GM18951 (cell line): ENCODE data around the gene SCN1B.
"Not testable (repeated sequence)": the region's sequence is repeated elsewhere in the genome, so short reads cannot be mapped to it uniquely, and the experiment has no call there.

ENCODE experiments used
- POLR2A ChIP-seq: IDR thresholded peaks from 4 replicates; pipeline ENCODE4 v1.6.1; 2011; ENCODE audit warnings: mild to moderate bottlenecking; ENCODE audit not compliant: insufficient read length, insufficient read depth; ENCODE audit errors: extremely low read depth
- in situ Hi-C: fragments of 300-500 bp; cut with MboI; formaldehyde crosslinking; loops from one replicate; pipeline ENCODE4 v1.12.0; 2022; ENCODE audit warnings: low sequenced_read_pairs, mixed read lengths, inconsistent platforms; ENCODE audit not compliant: unreplicated experiment

Gene SCN1B

GRCh38 chr19:34995551-34995950, 34.7 kb upstream of the SCN1B start:
- no peak for TF ChIP-seq POLR2A
- in situ Hi-C loops, result no loop called here

- no peak for TF ChIP-seq POLR2A
- in situ Hi-C loops, result no loop called here
Observed at GRCh38 chr19:34997071-34997617, 33.1 kb upstream of the SCN1B start.

GRCh38 chr19:34998224-34998623, 32.0 kb upstream of the SCN1B start:
- in situ Hi-C loops, result not testable (repeated sequence)

GRCh38 chr19:34998777-34999497, 31.3 kb upstream of the SCN1B start:
- TF ChIP-seq POLR2A, result no peak
- in situ Hi-C loops, result no loop called here

- in situ Hi-C loops, result no loop called here
- peak; percentile 62 for TF ChIP-seq POLR2A
Observed at GRCh38 chr19:34999498-35000337, 30.6 kb upstream of the SCN1B start, which contains the start of gene GRAMD1A. Gene GRAMD1A, plus strand, starts transcription at chr19:35000323. Its CDS starts 156 bp downstream, at chr19:35000479.

GRCh38 chr19:35000338-35000646, 30.0 kb upstream of the SCN1B start:
- in situ Hi-C loops, result no loop called here
- TF ChIP-seq POLR2A, result peak; percentile 52

- in situ Hi-C loops, result no loop called here
- TF ChIP-seq POLR2A, result no peak
Observed at GRCh38 chr19:35000647-35001501, 29.4 kb upstream of the SCN1B start.

GRCh38 chr19:35002037-35002535, 28.2 kb upstream of the SCN1B start:
- in situ Hi-C loops, result no loop called here
- no peak for TF ChIP-seq POLR2A

- in situ Hi-C loops, result no loop called here
- TF ChIP-seq POLR2A, result no peak
Observed at GRCh38 chr19:35004517-35005255, 25.6 kb upstream of the SCN1B start.

GRCh38 chr19:35005256-35005977, 24.9 kb upstream of the SCN1B start:
- in situ Hi-C loops, result no loop called here
- no peak for TF ChIP-seq POLR2A

GRCh38 chr19:35006007-35006341, 24.3 kb upstream of the SCN1B start:
- in situ Hi-C loops, result not testable (repeated sequence)
